Activated B cell treated with CpG ODN at 0.5 μM for 24 hours (primary cell): ENCODE results near the gene SHF. TPM values are rescaled to one million over a fixed set of nuclear protein-coding genes. Genes with fewer than 3 reads are reported as not detected.

Experiments used
- ATAC-seq: fragments of 200-7000 bp; cut with Tn5 transposase; one replicate; pipeline ENCODE4 v1.10.0; 2021; ENCODE audit warnings: low read depth, mild to moderate bottlenecking, moderate library complexity
- CTCF ChIA-PET: fragments of 350-600 bp; sonication (Branson Sonifier 250); formaldehyde crosslinking; loops from one replicate; lab custom pipeline; 2021; ENCODE audit warnings: antibody characterized with exemption; lab: Charles Lee
- POLR2A ChIA-PET: fragments of 350-600 bp; sonication (Branson Sonifier 250); formaldehyde crosslinking; loops from one replicate; lab custom pipeline; 2021; ENCODE audit warnings: antibody characterized with exemption; lab: Charles Lee
- DNase-seq: peaks from one replicate; pipeline ENCODE4 v3.0.0; 2022
- H3K27ac Mint-ChIP-seq: one replicate; pipeline ENCODE4 v1.8.0; 2020; ENCODE audit warnings: mixed read lengths
- H3K27me3 Mint-ChIP-seq: one replicate; pipeline ENCODE4 v1.8.0; 2021; ENCODE audit warnings: mixed read lengths
- H3K36me3 Mint-ChIP-seq: one replicate; pipeline ENCODE4 v1.8.0; 2021; ENCODE audit warnings: low read depth, mixed read lengths
- H3K4me1 Mint-ChIP-seq: one replicate; pipeline ENCODE4 v1.8.0; 2021; ENCODE audit warnings: mixed read lengths
- H3K4me3 Mint-ChIP-seq: one replicate; pipeline ENCODE4 v1.8.0; 2020; ENCODE audit warnings: mild to moderate bottlenecking, mixed read lengths
- H3K9me3 Mint-ChIP-seq: one replicate; pipeline ENCODE4 v1.8.0; 2020; ENCODE audit warnings: mixed read lengths
- CTCF ChIP-seq: fragments of 200-600 bp; IDR thresholded peaks from one replicate; pipeline ENCODE4 v1.8.0; 2022; ENCODE audit warnings: antibody characterized with exemption, mild to moderate bottlenecking
- intact Hi-C: fragments of 100-400 bp; cut with micrococcal nuclease; formaldehyde crosslinking; loops from one replicate; pipeline ENCODE4 v1.15.1; 2024
- total RNA-seq: library from RNA; stranded (reverse); gene quantifications from 2 replicates; pipeline ENCODE4 v1.2.3, GENCODE V29; 2022

SHF gene
- total RNA-seq, 1 donor from 2014 or later: 8.5 TPM

- H3K36me3 Mint-ChIP-seq: peaks cover 13% of the 10 kb centered on the region
- no peak overlapping the region for H3K4me3 Mint-ChIP-seq
- H3K27ac Mint-ChIP-seq: no peak overlapping the region
- ATAC-seq: no peak
- DNase-seq: no peak
- intact Hi-C loops: loop anchor here (2.0 to 5.0 kb wide), 3 partner anchors 179 to 475 kb away; partner anchors contain the start of genes SLC30A4 and SORD
- peaks cover 10% of the 10 kb centered on the region for H3K4me1 Mint-ChIP-seq
- ChIA-PET CTCF (interaction anchor here (0.7 to 1.3 kb wide), 5 partner anchors 32 to 201 kb away, joined by 3 to 5 read pairs (median 3); a partner anchor contains a TSS), POLR2A (interaction anchor here (0.8 to 4.7 kb wide), 5 partner anchors 15 to 665 kb away, joined by 3 to 53 read pairs (median 4); partner anchors contain the start of genes B2M, EIF3J and SHF)
- peaks cover 6% of the 10 kb centered on the region for H3K27me3 Mint-ChIP-seq
- no peaks in the 10 kb centered on the region for H3K9me3 Mint-ChIP-seq
- no peak for TF ChIP-seq CTCF
These were observed 14.1 kb upstream of the SHF start for GRCh38 chr15:45201869-45202268.

GRCh38 chr15:45201557-45201859 is 13.7 kb upstream of the SHF start:
- Mint-ChIP-seq H3K36me3 (peaks cover 13% of the 10 kb centered on the region), H3K27me3 (peaks cover 3% of the 10 kb centered on the region), H3K9me3 (no peaks in the 10 kb centered on the region), H3K4me3 (no peak overlapping the region), H3K4me1 (peaks cover 10% of the 10 kb centered on the region), H3K27ac (no peak overlapping the region)
- intact Hi-C loops: loop anchor here (2.0 to 5.0 kb wide), 3 partner anchors 179 to 474 kb away; partner anchors contain the start of genes SLC30A4 and SORD
- DNase-seq: no peak
- CTCF ChIA-PET: interaction anchor here (0.7 to 1.4 kb wide), 6 partner anchors 21 to 198 kb away, joined by 3 to 5 read pairs (median 3); no protein-coding TSS in a partner anchor
- ATAC-seq: no peak
- POLR2A ChIA-PET: interaction anchor here (0.6 to 4.7 kb wide), 16 partner anchors 11 to 665 kb away, joined by 3 to 53 read pairs (median 4); partner anchors contain the start of genes B2M, EIF3J, SHF and SQOR
- TF ChIP-seq CTCF: no peak

- ATAC-seq (peak; percentile 2), DNase-seq (peak; percentile 61)
- H3K4me1 Mint-ChIP-seq: peaks cover 10% of the 10 kb centered on the region
- ChIA-PET POLR2A (interaction anchor here (0.6 to 4.7 kb wide), 19 partner anchors 10 to 664 kb away, joined by 3 to 53 read pairs (median 4); partner anchors contain the start of genes B2M, BLOC1S6, EIF3J and SHF), CTCF (interaction anchor here (0.8 to 1.4 kb wide), 5 partner anchors 21 to 76 kb away, joined by 3 to 5 read pairs (median 3); no protein-coding TSS in a partner anchor)
- TF ChIP-seq CTCF: no peak
- intact Hi-C loops: loop anchor here (1.0 to 5.0 kb wide), 9 partner anchors 34 to 474 kb away; partner anchors contain the start of genes BLOC1S6, GATM, SLC30A4 and SORD
- H3K4me3 Mint-ChIP-seq: no peak overlapping the region
- peaks cover 13% of the 10 kb centered on the region for H3K36me3 Mint-ChIP-seq
- no peaks in the 10 kb centered on the region for H3K9me3 Mint-ChIP-seq
- no peak overlapping the region for H3K27ac Mint-ChIP-seq
- H3K27me3 Mint-ChIP-seq: no peaks in the 10 kb centered on the region
These were observed 13.2 kb upstream of the SHF start for GRCh38 chr15:45200799-45201556.

GRCh38 chr15:45200001-45200798 is 12.4 kb upstream of the SHF start:
- DNase-seq (peak; percentile 92), ATAC-seq (peak; percentile 59)
- ChIA-PET POLR2A (interaction anchor here (0.5 to 4.7 kb wide), 22 partner anchors 10 to 866 kb away, joined by 3 to 53 read pairs (median 5); partner anchors contain the start of genes BLOC1S6, EIF3J, SHF and SQOR), CTCF (interaction anchor here (0.8 to 1.4 kb wide), 5 partner anchors 11 to 77 kb away, joined by 3 to 4 read pairs (median 3); no protein-coding TSS in a partner anchor)
- TF ChIP-seq CTCF: no peak
- Mint-ChIP-seq H3K27me3 (no peaks in the 10 kb centered on the region), H3K27ac (no peak overlapping the region), H3K9me3 (no peaks in the 10 kb centered on the region), H3K4me1 (peaks cover 10% of the 10 kb centered on the region), H3K4me3 (no peak overlapping the region), H3K36me3 (peaks cover 13% of the 10 kb centered on the region)
- intact Hi-C loops: loop anchor here (1.0 to 5.0 kb wide), 9 partner anchors 33 to 473 kb away; partner anchors contain the start of genes BLOC1S6, GATM, SLC30A4 and SORD
